ENCODE data around the gene KCND2. TPM values are rescaled to one million over a fixed set of nuclear protein-coding genes. Genes with fewer than 3 reads are reported as not detected.

The KCND2 gene
- total RNA-seq, 1 experiment from 2014 or later = 0.33 TPM

DNA sequence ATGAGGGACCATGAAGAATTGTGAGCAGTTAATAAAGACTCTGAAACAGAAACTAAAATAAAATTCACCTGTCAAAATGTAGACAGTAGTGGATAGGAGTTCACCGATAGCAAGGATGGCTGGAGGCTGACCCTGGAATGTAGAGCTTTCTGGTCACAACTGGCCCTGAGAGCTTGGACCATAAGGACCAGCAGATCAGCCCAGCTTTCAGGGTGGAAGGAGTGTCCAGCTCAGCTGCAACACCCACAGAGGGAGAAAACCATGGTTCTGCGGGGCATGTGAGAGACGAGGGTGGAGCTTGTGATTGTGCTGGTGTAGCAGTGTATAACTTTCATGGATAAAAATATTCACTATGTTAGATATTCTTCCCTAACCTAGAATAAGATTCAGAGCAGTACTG is 199.9 kb downstream of the KCND2 start:
- no peaks in the 10 kb centered on the region for H3K4me1 ChIP-seq (ENCODE audit: insufficient read depth, low read length)
- BruUV-seq (replicated peaks) = no TSS peak
- ChIA-PET POLR2A (ENCODE audit: unreplicated experiment) (interaction anchor here (0.5 kb wide), 1 partner anchor 37 kb away, joined by 3 read pairs; no protein-coding TSS in a partner anchor), CTCF (no interaction called here)
- no peaks in the 10 kb centered on the region for H3K79me2 ChIP-seq (ENCODE audit: low read length)
- no peaks in the 10 kb centered on the region for H3F3A ChIP-seq (ENCODE audit: low read length, unreplicated experiment)
- intact Hi-C loops (cut with micrococcal nuclease) = no loop called here
- H3K4me3 ChIP-seq (ENCODE audit: low read length) = no peak overlapping the region
- TF ChIP-seq CTCF (conservative IDR thresholded peaks at IDR 0.05; ENCODE audit: low read depth, low read length) (no peak), EZH2phosphoT487 (IDR thresholded peaks at IDR 0.05; ENCODE audit: borderline replicate concordance, low read length) (no peak), EZH2 (IDR thresholded peaks at IDR 0.05; ENCODE audit: low read length, unreplicated experiment) (no peak)
- no peaks in the 10 kb centered on the region for H3K27me3 ChIP-seq (ENCODE audit: low read length)
- H3K9me2 ChIP-seq (replicated peaks; ENCODE audit: low read length) = no peaks in the 10 kb centered on the region
- ATAC-seq (no peak), DNase-seq (no peak)
- H2AFZ ChIP-seq (ENCODE audit: low read length) = no peak overlapping the region
- H3K9ac ChIP-seq (ENCODE audit: low read length) = no peak overlapping the region
- no peak overlapping the region for H3K4me2 ChIP-seq (ENCODE audit: low read length)
- H4K20me1 ChIP-seq (ENCODE audit: low read length) = no peaks in the 10 kb centered on the region
- H3K9me3 ChIP-seq (ENCODE audit: low read length) = no peaks in the 10 kb centered on the region
- H3K36me3 ChIP-seq (ENCODE audit: low read depth, low read length) = no peaks in the 10 kb centered on the region
- H3K27ac ChIP-seq (ENCODE audit: low read length) = no peak overlapping the region

DNA sequence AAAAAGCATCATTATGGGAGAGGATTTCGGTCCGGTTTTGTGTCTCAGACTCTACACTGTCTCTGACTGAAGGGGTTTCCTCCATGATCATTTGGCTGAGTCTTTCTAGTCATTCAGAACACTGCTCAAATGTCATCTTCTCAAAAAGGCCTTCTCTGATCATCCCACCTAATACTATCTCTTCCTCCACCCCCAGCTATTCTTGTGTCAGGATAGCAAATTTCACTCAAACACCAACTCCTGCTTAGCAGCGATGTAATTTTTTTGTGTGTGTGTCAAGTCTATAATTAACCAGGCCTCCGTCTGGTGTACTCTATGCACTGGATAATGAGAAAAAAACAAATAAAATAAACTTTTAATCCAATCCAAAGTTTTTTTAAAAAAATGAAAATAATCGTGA is 200.4 kb downstream of the KCND2 start:
- Histone ChIP-seq H3K9me3 (ENCODE audit: low read length) (no peaks in the 10 kb centered on the region), H3K36me3 (ENCODE audit: low read depth, low read length) (no peaks in the 10 kb centered on the region), H3K4me1 (ENCODE audit: insufficient read depth, low read length) (no peaks in the 10 kb centered on the region), H3F3A (ENCODE audit: low read length, unreplicated experiment) (no peaks in the 10 kb centered on the region), H3K79me2 (ENCODE audit: low read length) (no peaks in the 10 kb centered on the region), H3K4me3 (ENCODE audit: low read length) (no peak overlapping the region), H3K27ac (ENCODE audit: low read length) (no peak overlapping the region), H3K27me3 (ENCODE audit: low read length) (no peaks in the 10 kb centered on the region), H2AFZ (ENCODE audit: low read length) (no peak overlapping the region), H3K4me2 (ENCODE audit: low read length) (no peak overlapping the region), H4K20me1 (ENCODE audit: low read length) (no peaks in the 10 kb centered on the region), H3K9me2 (replicated peaks; ENCODE audit: low read length) (no peaks in the 10 kb centered on the region), H3K9ac (ENCODE audit: low read length) (no peak overlapping the region)
- DNase-seq (no peak), ATAC-seq (no peak)
- intact Hi-C loops (cut with micrococcal nuclease) = no loop called here
- no TSS peak for BruUV-seq (replicated peaks)
- POLR2A ChIA-PET (ENCODE audit: unreplicated experiment) = no interaction called here
- TF ChIP-seq EZH2phosphoT487 (IDR thresholded peaks at IDR 0.05; ENCODE audit: borderline replicate concordance, low read length) (no peak), CTCF (conservative IDR thresholded peaks at IDR 0.05; ENCODE audit: low read depth, low read length) (no peak), EZH2 (IDR thresholded peaks at IDR 0.05; ENCODE audit: low read length, unreplicated experiment) (no peak)
- CTCF ChIA-PET = no interaction called here

- ATAC-seq (no peak), DNase-seq (no peak)
- intact Hi-C loops (cut with micrococcal nuclease) = no loop called here
- H2AFZ ChIP-seq (ENCODE audit: low read length) = no peak overlapping the region
- H3K9me2 ChIP-seq (replicated peaks; ENCODE audit: low read length) = no peaks in the 10 kb centered on the region
- H3F3A ChIP-seq (ENCODE audit: low read length, unreplicated experiment) = no peaks in the 10 kb centered on the region
- no peak overlapping the region for H3K9ac ChIP-seq (ENCODE audit: low read length)
- BruUV-seq (replicated peaks) = no TSS peak
- no peaks in the 10 kb centered on the region for H3K4me1 ChIP-seq (ENCODE audit: insufficient read depth, low read length)
- H3K36me3 ChIP-seq (ENCODE audit: low read depth, low read length) = no peaks in the 10 kb centered on the region
- H3K4me3 ChIP-seq (ENCODE audit: low read length) = no peak overlapping the region
- H4K20me1 ChIP-seq (ENCODE audit: low read length) = no peaks in the 10 kb centered on the region
- H3K27ac ChIP-seq (ENCODE audit: low read length) = no peak overlapping the region
- H3K9me3 ChIP-seq (ENCODE audit: low read length) = no peaks in the 10 kb centered on the region
- no peak for TF ChIP-seq CTCF (conservative IDR thresholded peaks at IDR 0.05; ENCODE audit: low read depth, low read length)
- TF ChIP-seq EZH2phosphoT487 (IDR thresholded peaks at IDR 0.05; ENCODE audit: borderline replicate concordance, low read length) = no peak
- TF ChIP-seq EZH2 (IDR thresholded peaks at IDR 0.05; ENCODE audit: low read length, unreplicated experiment) = no peak
- POLR2A ChIA-PET (ENCODE audit: unreplicated experiment) = no interaction called here
- CTCF ChIA-PET = no interaction called here
- H3K27me3 ChIP-seq (ENCODE audit: low read length) = no peaks in the 10 kb centered on the region
- no peak overlapping the region for H3K4me2 ChIP-seq (ENCODE audit: low read length)
- no peaks in the 10 kb centered on the region for H3K79me2 ChIP-seq (ENCODE audit: low read length)
Observed at GRCh38 chr7:120475994-120476393, 203.0 kb downstream of the KCND2 start.

Data from PC-3 (cell line).